GM12878 (cell line): ENCODE measurements around the gene TASOR. TPM values are rescaled to one million over a fixed set of nuclear protein-coding genes. Genes with fewer than 3 reads are reported as not detected.

Source experiments
- ATAC-seq: fragments of 200-7000 bp; cut with Tn5 transposase; 3 replicates; pipeline ENCODE4 v1.9.1; 2020; ENCODE audit warnings: mild to moderate bottlenecking, moderate library complexity
- BruUV-seq: library from RNA; stranded (reverse); fragments of 400-500 nt; replicated peaks from 2 replicates; lab custom pipeline; 2021; lab: Mats Ljungman, UMichigan
- CTCF ChIA-PET: fragments of 300-600 bp; sonication (Branson Sonifier 250); formaldehyde crosslinking; extraction: SDS; loops from one replicate; lab custom pipeline; 2021; ENCODE audit warnings: inconsistent platforms; lab: Yijun Ruan, JAX
- POLR2A ChIA-PET: fragments of 350-600 bp; formaldehyde crosslinking; extraction: SDS; loops from one replicate; lab custom pipeline; 2021; ENCODE audit warnings: inconsistent platforms; lab: Charles Lee
- RAD21 ChIA-PET: fragments of 300-600 bp; sonication (Branson Sonifier 250); formaldehyde crosslinking; loops from one replicate; lab custom pipeline; 2023; ENCODE audit warnings: antibody characterized with exemption; ENCODE audit not compliant: unreplicated experiment; lab: Charles Lee
- SMC1A ChIA-PET: fragments of 300-600 bp; sonication (Branson Sonifier 250); formaldehyde crosslinking; loops from one replicate; lab custom pipeline; 2023; ENCODE audit not compliant: unreplicated experiment, uncharacterized antibody; lab: Charles Lee
- DNase-seq: peaks from one replicate; pipeline ENCODE4 v3.0.0-alpha.2; 2011; ENCODE audit warnings: low read depth, low spot score
- FAIRE-seq: peaks from 3 replicates; lab custom pipeline; 2011; peaks lifted over from hg19 to GRCh38; lab: Jason Lieb, UNC
- H2AFZ ChIP-seq: 2 replicates; pipeline ENCODE4 v1.6.0; 2011; ENCODE audit warnings: low read depth, low read length, control low read depth; ENCODE audit not compliant: control insufficient read depth
- H3K27ac ChIP-seq: 2 replicates; pipeline ENCODE4 v1.5.1; 2011; ENCODE audit warnings: control low read depth; ENCODE audit not compliant: control insufficient read depth, insufficient read depth
- H3K27me3 ChIP-seq, 2 experiments: replicated peaks in 1 of 2; 2 replicates each; pipeline versions ENCODE4 v1.6.0 to v1.6.1; 2011; ENCODE audit warnings: low read length in 1 of 2; ENCODE audit not compliant: control insufficient read depth in 2 of 2, insufficient read depth in 2 of 2
- H3K36me3 ChIP-seq, 2 experiments: 2 replicates each; pipeline ENCODE4 v1.5.1; 2011; ENCODE audit warnings: low read length in 1 of 2; ENCODE audit not compliant: control insufficient read depth in 2 of 2, insufficient read depth in 2 of 2
- H3K4me1 ChIP-seq: 2 replicates; pipeline ENCODE4 v1.6.1; 2011; ENCODE audit warnings: mild to moderate bottlenecking, low read length, moderate library complexity, mixed read lengths; ENCODE audit not compliant: control insufficient read depth, insufficient read depth
- H3K4me2 ChIP-seq: 2 replicates; pipeline ENCODE4 v1.6.0; 2011; ENCODE audit warnings: control low read depth; ENCODE audit not compliant: control insufficient read depth, insufficient read depth
- H3K4me3 ChIP-seq: fragments of 200-600 bp; sonication (generic); 2 replicates; pipeline ENCODE4 v1.5.1; 2016
- H3K79me2 ChIP-seq: 2 replicates; pipeline ENCODE4 v1.6.0; 2011; ENCODE audit warnings: low read length; ENCODE audit not compliant: control insufficient read depth, insufficient read depth
- H3K9ac ChIP-seq: 2 replicates; pipeline ENCODE4 v1.8.0; 2011; ENCODE audit warnings: low read length, control low read depth, mixed read lengths; ENCODE audit not compliant: control insufficient read depth, insufficient read depth
- H3K9me3 ChIP-seq: replicated peaks from 3 replicates; pipeline ENCODE4 v1.5.1; 2011; ENCODE audit warnings: mild to moderate bottlenecking, low read length; ENCODE audit not compliant: control insufficient read depth, insufficient read depth
- H4K20me1 ChIP-seq: 2 replicates; pipeline ENCODE4 v1.6.0; 2011; ENCODE audit not compliant: control insufficient read depth, insufficient read depth
- DPF2 ChIP-seq: fragments of 450-650 bp; IDR thresholded peaks from 2 replicates; pipeline ENCODE4 v1.6.1; 2017; ENCODE audit warnings: mild to moderate bottlenecking
- FOXK2 ChIP-seq: fragments of 450-650 bp; IDR thresholded peaks from 2 replicates; pipeline ENCODE4 v1.6.1; 2017; ENCODE audit warnings: mild to moderate bottlenecking, moderate library complexity
- IKZF2 ChIP-seq, 2 experiments: fragments of 450-650 bp; IDR thresholded peaks; 2 replicates each; pipeline ENCODE4 v1.6.1; 2017; ENCODE audit warnings: mild to moderate bottlenecking in 2 of 2, moderate library complexity in 2 of 2
- NFYB ChIP-seq: IDR thresholded peaks from 2 replicates; pipeline ENCODE4 v1.6.1; 2011; ENCODE audit warnings: low read depth, mild to moderate bottlenecking, low read length, improper control_type of control experiment, moderate library complexity; ENCODE audit not compliant: insufficient read depth
- NR2C2 ChIP-seq: IDR thresholded peaks from 2 replicates; pipeline ENCODE4 v1.6.1; 2011; ENCODE audit warnings: borderline replicate concordance, low read depth; ENCODE audit not compliant: control insufficient read depth, insufficient read length
- PAX8 ChIP-seq: fragments of 450-650 bp; IDR thresholded peaks from 2 replicates; pipeline ENCODE4 v1.6.1; 2017; ENCODE audit warnings: mild to moderate bottlenecking, moderate library complexity
- SMARCA5 ChIP-seq: fragments of 450-650 bp; IDR thresholded peaks from 2 replicates; pipeline ENCODE4 v1.6.1; 2017; ENCODE audit warnings: mild to moderate bottlenecking
- TARDBP ChIP-seq: IDR thresholded peaks from 2 replicates; pipeline ENCODE4 v1.6.1; 2016; ENCODE audit warnings: borderline replicate concordance
- WGBS: methylation state at CpG from one replicate; pipeline ENCODE4 v1.1.6; 2016; ENCODE audit warnings: low lambda C conversion rate; ENCODE audit not compliant: insufficient replicate concordance, insufficient coverage; ENCODE audit errors: missing lambda C conversion rate; 5-methylcytosine and 5-hydroxymethylcytosine counted together
- in situ Hi-C: fragments of 300-500 bp; cut with MboI; formaldehyde crosslinking; loops from 9 replicates; pipeline ENCODE4 v1.14.3; 2018; ENCODE audit warnings: mixed read lengths
- intact Hi-C: fragments of 100-400 bp; cut with micrococcal nuclease; formaldehyde crosslinking; loops from one replicate; pipeline ENCODE4 v1.14.2; 2022; ENCODE audit not compliant: unreplicated experiment
- polyA plus RNA-seq, 11 experiments: library from polyadenylated mRNA; depleted of rRNA in 4 of 11; unstranded in 6 of 11; stranded (reverse) in 5 of 11; fragments of >200 nt; fragmentation: Nextera tagmentation in 4 of 11; fragmentation: Illumina TruSeq in 1 of 11; extraction: Ambion mirVana in 4 of 11; extraction: Trizol in 1 of 11; gene quantifications; 1 replicate in 1 of 11; 2 replicates in 10 of 11; pipeline versions ENCODE4 v1.2.1 to v1.2.3, GENCODE V29; 2011 to 2016; ENCODE audit warnings: inconsistent platforms in 2 of 11, missing spikeins in 2 of 11, low read depth in 1 of 11
- total RNA-seq, 4 experiments: library from RNA; depleted of rRNA in 3 of 4; stranded (reverse); fragments of >200 nt in 3 of 4; fragmentation: Illumina TruSeq in 1 of 4; extraction: Trizol in 1 of 4; gene quantifications; 2 replicates each; pipeline versions ENCODE4 v1.2.1 to v1.2.3, GENCODE V29; 2013 to 2021
- TF ChIP-seq, protein P1 (sequence below): fragments of 450-650 bp; IDR thresholded peaks from 2 replicates; pipeline ENCODE4 v1.6.1; 2017; ENCODE audit warnings: mild to moderate bottlenecking
- TF ChIP-seq, protein P2 (sequence below): fragments of 450-650 bp; IDR thresholded peaks from 2 replicates; pipeline ENCODE4 v1.6.1; 2017; ENCODE audit warnings: low read depth, mild to moderate bottlenecking, moderate library complexity
- TF ChIP-seq, protein P3 (sequence below): fragments of 450-650 bp; IDR thresholded peaks from 2 replicates; pipeline ENCODE4 v1.6.1; 2014; ENCODE audit warnings: mild to moderate bottlenecking
- TF ChIP-seq, protein P4 (sequence below): fragments of 450-650 bp; IDR thresholded peaks from 2 replicates; pipeline ENCODE4 v1.6.1; 2018; ENCODE audit warnings: mild to moderate bottlenecking, low read depth, moderate library complexity; ENCODE audit not compliant: partially characterized antibody

The TASOR gene
- total and polyA plus RNA-seq, 10 of the 15 experiments (the other 5 are each of a cell fraction or from before 2014, with no cell fraction given): 29.6 to 95.1 (median 52.6) TPM

DNA sequence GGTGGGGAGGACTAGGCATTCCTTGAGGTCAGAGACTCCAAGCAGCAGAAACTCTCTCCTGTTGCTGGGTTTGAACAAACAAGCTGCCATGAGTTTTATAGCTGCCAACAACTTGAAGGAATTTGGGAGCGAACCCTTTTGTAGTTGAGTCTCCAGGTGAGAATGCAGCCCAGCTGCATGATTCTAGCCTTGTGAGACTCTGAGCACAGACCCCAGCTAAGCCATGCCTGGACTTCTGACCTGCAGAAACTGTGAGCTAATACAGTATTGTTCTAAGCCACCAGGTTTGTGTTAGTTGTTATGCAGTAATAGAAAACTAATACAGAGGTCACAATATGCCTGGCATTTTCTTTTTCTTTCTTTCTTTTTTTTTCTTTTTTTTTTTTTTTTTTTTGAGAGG lies 6.2 kb upstream of the TASOR start (continued):
- TF ChIP-seq, protein P1, sequence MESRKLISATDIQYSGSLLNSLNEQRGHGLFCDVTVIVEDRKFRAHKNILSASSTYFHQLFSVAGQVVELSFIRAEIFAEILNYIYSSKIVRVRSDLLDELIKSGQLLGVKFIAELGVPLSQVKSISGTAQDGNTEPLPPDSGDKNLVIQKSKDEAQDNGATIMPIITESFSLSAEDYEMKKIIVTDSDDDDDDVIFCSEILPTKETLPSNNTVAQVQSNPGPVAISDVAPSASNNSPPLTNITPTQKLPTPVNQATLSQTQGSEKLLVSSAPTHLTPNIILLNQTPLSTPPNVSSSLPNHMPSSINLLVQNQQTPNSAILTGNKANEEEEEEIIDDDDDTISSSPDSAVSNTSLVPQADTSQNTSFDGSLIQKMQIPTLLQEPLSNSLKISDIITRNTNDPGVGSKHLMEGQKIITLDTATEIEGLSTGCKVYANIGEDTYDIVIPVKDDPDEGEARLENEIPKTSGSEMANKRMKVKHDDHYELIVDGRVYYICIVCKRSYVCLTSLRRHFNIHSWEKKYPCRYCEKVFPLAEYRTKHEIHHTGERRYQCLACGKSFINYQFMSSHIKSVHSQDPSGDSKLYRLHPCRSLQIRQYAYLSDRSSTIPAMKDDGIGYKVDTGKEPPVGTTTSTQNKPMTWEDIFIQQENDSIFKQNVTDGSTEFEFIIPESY: no peak
- TF ChIP-seq, protein P2, sequence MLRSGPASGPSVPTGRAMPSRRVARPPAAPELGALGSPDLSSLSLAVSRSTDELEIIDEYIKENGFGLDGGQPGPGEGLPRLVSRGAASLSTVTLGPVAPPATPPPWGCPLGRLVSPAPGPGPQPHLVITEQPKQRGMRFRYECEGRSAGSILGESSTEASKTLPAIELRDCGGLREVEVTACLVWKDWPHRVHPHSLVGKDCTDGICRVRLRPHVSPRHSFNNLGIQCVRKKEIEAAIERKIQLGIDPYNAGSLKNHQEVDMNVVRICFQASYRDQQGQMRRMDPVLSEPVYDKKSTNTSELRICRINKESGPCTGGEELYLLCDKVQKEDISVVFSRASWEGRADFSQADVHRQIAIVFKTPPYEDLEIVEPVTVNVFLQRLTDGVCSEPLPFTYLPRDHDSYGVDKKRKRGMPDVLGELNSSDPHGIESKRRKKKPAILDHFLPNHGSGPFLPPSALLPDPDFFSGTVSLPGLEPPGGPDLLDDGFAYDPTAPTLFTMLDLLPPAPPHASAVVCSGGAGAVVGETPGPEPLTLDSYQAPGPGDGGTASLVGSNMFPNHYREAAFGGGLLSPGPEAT: no peak
- TF ChIP-seq SMARCA5: no peak
- no peak for TF ChIP-seq TARDBP

DNA sequence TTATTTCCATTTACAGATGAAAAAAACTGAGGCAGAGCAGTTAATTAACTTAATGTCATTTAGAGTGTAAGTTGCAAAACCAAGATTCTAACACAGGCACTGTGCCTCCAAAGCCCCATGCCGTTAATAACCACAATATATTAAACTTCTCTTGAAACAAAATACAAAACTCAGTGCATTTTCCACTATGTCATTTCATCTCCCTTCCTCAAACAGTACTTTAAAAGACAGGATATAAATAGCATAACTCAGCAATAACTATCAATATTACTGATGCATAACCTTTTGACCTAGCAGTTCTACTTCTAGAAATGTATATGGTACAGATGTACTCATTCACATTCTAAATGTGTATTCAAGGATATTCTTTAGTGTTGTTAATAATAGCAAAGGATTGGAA lies 5.1 kb upstream of the TASOR start:
- no peaks in the 10 kb centered on the region for H3K79me2 ChIP-seq
- intact Hi-C loops: no loop called here
- no peak overlapping the region for H2AFZ ChIP-seq
- H3K4me2 ChIP-seq: peak overlapping the region; percentile 20; the same call in 1 of the 2 replicates
- peaks cover 2% of the 10 kb centered on the region; the same call in 1 of the 3 replicates for H3K9me3 ChIP-seq
- H4K20me1 ChIP-seq: no peaks in the 10 kb centered on the region
- no TSS peak for BruUV-seq
- 0% methylated on average over 1 of the region's 1 CpG for WGBS
- ChIA-PET POLR2A (interaction anchor here (0.6 to 1.0 kb wide), 3 partner anchors 88 to 1008 kb away, joined by 3 to 7 read pairs (median 3); no protein-coding TSS in a partner anchor), CTCF (no interaction called here), SMC1A (interaction anchor here (2.3 kb wide), 1 partner anchor 112 kb away, joined by 9 read pairs; no protein-coding TSS in a partner anchor), RAD21 (interaction anchor here (0.7 to 1.0 kb wide), 3 partner anchors 110 to 1102 kb away, joined by 3 to 4 read pairs (median 4); no protein-coding TSS in a partner anchor)
- no peak overlapping the region for H3K27ac ChIP-seq
- no peak overlapping the region for H3K9ac ChIP-seq
- FAIRE-seq (no peak), DNase-seq (no peak), ATAC-seq (peak; percentile 71)
- no peaks in the 10 kb centered on the region for H3K27me3 ChIP-seq
- no peak overlapping the region for H3K4me3 ChIP-seq
- peaks cover 14% of the 10 kb centered on the region for H3K4me1 ChIP-seq
- in situ Hi-C loops: no loop called here
- peaks cover 0 to 3% of the 10 kb centered on the region in 2 experiments; a peak in 1 of 4 replicates for H3K36me3 ChIP-seq
- TF ChIP-seq, protein P3, sequence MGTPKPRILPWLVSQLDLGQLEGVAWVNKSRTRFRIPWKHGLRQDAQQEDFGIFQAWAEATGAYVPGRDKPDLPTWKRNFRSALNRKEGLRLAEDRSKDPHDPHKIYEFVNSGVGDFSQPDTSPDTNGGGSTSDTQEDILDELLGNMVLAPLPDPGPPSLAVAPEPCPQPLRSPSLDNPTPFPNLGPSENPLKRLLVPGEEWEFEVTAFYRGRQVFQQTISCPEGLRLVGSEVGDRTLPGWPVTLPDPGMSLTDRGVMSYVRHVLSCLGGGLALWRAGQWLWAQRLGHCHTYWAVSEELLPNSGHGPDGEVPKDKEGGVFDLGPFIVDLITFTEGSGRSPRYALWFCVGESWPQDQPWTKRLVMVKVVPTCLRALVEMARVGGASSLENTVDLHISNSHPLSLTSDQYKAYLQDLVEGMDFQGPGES: no peak
- TF ChIP-seq IKZF2 (IDR thresholded peaks at IDR 0.05): peak in 1 of 2 experiments; percentile 20; a peak in 2 of 4 replicates
- TF ChIP-seq FOXK2: no peak
- TF ChIP-seq, protein P4, sequence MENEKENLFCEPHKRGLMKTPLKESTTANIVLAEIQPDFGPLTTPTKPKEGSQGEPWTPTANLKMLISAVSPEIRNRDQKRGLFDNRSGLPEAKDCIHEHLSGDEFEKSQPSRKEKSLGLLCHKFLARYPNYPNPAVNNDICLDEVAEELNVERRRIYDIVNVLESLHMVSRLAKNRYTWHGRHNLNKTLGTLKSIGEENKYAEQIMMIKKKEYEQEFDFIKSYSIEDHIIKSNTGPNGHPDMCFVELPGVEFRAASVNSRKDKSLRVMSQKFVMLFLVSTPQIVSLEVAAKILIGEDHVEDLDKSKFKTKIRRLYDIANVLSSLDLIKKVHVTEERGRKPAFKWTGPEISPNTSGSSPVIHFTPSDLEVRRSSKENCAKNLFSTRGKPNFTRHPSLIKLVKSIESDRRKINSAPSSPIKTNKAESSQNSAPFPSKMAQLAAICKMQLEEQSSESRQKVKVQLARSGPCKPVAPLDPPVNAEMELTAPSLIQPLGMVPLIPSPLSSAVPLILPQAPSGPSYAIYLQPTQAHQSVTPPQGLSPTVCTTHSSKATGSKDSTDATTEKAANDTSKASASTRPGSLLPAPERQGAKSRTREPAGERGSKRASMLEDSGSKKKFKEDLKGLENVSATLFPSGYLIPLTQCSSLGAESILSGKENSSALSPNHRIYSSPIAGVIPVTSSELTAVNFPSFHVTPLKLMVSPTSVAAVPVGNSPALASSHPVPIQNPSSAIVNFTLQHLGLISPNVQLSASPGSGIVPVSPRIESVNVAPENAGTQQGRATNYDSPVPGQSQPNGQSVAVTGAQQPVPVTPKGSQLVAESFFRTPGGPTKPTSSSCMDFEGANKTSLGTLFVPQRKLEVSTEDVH: no peak
- no peak for TF ChIP-seq PAX8
- no peak for TF ChIP-seq NFYB
- peak; percentile 52; the same call in 1 of the 2 replicates for TF ChIP-seq DPF2
- TF ChIP-seq NR2C2: no peak
